Putamen (tissue), 1 donor: Measurements from ENCODE around the gene STX11.
"Not testable (repeated sequence)": the region's sequence is repeated elsewhere in the genome, so short reads cannot be mapped to it uniquely, and the experiment has no call there.

ENCODE experiments used
- DNase-seq: peaks from one replicate; pipeline ENCODE4 v3.0.0-alpha.2; 2016; ENCODE audit warnings: low spot score

Gene STX11

GRCh38 chr6:144149894-144150709 lies at the start of gene STX11:
STX11 (plus strand) TSS chr6:144150517; CDS start chr6:144186628, 36,111 bp downstream.
- peak; percentile 20 for DNase-seq

DNA sequence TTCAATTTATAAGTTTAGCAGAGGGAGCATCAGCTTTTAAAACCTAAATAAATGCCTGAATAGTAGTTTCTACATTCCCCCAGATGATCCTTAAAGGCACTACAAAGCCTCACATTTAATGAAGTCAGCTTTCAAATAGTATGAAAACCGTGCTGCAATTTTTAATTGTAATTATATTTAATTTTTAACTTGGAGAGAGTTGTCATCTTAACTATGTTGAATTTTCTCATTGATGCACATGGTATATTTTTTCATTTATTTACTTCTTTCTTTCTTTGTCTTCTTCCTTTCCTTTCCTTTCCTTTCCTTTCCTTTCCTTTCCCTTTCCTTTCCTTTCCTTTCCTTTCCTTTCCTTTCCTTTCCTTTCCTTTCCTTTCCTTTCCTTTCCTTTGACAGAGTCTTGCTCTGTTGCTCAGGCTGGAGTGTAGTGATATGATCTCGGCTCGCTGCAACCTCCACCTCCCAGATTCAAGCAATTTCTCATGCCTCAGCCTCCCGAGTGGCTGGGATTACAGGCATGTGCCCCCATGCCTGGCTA lies 47.2 kb upstream of the STX11 start:
- no peak for DNase-seq

DNA sequence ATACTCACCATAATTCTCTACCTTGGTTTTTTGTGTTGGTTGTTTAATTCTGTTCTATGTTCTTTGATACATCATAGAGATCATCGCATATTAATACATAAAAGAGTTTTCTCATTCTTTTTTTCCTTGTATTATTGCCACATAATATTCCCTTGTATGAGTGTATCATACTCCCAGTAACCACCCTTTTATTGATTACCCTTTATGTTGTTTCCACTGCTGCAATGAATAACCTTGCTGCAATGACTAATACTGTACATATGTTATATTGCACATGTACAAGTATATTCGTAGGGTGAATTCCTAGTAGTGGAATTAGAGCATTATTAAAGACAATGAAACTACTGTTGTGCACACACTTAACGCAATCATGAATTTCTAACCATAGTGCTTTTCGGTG lies 45.8 kb upstream of the STX11 start:
- no peak for DNase-seq

DNA sequence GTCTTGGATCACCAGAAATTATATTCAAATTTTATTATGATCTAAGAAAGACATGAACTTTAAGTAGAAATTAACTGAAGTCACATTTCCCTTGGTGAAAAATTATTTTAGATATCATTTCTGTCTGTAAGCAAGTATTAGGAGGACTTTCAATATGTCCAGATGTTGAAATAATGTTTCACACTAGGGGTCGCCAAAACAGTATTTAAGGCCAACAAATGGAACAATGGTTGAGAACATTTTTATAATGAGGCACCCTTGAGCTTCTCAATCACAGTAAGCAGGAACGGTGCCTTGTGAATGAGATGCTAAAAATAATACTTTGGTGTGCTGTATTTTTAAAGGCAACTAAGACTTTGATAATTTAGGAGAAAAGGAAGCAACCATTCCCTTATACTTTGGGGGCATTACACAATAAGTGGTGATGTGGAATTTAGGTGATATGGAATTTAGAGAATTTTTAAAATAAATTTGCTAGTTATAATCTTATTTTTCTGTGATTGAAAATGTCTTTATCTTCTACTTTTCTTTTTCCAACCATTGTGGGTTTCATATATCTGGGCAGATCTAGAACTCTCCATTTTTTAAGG lies 45.3 kb upstream of the STX11 start:
- DNase-seq: peak; percentile 53

DNA sequence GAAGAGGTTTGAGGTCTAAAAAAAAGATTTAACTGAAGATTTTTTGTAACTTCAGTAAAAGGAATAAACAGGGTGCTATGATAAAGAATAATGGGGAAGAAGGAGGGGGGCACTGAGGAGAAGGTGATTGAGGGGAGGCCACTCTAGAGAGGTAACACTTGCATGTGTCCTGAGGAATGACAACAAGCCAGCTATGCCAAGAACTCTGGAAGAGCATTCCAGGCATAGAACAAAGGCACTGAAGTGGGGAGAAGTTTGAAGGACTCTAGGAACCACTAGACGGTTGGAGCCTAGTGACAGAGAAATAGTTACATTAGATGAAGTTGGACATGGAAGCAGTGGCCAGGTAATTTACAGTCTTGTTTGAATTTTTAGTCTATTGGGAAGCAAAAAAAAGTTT lies 44.1 kb upstream of the STX11 start:
- DNase-seq: no peak

DNA sequence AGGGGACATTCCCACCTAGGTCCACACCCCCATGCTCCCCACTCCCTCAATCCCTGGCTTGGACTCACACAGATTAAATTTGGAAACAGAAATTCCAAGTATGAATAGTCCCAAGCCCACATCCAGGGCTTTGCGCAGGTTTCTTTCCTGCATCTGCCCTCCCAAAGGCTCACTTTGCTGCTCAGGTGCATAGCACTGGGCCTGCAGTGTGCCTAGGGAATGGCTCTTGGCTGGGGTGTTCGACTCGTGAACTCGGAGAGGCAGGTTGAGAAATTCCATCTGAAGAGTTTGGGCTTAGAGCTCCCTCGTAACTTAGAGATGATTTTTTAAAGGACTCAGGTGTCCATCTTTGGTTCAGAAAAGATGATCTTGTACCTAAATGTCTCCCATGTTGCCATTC lies 40.1 kb upstream of the STX11 start:
- no peak for DNase-seq

- no peak for DNase-seq
Observed at GRCh38 chr6:144113366-144113765, 37.0 kb upstream of the STX11 start.

DNA sequence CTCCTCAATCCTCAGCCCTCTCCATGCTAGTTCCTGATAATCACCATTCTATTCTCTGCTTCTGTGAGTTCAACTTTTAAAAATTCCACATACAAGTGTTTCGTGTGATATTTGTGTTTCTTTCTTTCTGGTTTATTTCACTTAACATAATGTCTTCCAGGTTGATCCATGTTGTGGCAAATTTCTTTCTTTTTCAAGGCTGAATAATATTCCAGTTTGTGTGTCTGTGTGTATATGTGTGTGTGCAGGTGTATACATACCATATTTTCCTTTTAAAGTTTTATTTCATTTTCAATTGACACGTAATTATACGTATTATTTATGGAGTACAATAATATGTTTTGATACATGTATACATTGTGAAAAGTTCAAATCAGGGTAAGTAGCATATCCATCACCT lies 35.1 kb upstream of the STX11 start:
- no peak for DNase-seq

DNA sequence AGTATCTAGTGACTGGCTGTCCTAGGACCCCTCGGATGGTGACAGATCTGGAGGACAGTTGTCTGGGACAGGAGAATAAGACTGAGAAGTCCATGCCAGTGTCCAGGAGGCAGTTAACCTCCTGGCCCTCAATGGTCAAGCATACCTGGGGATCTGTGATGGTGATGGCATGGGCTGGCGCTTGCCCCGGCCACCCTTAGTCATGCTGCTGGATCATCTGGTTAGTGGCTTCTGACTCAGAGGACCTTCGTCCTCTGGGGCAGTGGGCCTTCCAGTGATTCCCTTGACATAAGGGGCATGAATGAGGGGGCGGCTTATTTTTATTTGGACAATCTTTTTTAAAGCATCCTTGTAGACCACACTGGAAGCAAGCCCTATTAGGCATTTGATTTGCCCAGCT lies 30.9 kb upstream of the STX11 start:
- no peak for DNase-seq

DNA sequence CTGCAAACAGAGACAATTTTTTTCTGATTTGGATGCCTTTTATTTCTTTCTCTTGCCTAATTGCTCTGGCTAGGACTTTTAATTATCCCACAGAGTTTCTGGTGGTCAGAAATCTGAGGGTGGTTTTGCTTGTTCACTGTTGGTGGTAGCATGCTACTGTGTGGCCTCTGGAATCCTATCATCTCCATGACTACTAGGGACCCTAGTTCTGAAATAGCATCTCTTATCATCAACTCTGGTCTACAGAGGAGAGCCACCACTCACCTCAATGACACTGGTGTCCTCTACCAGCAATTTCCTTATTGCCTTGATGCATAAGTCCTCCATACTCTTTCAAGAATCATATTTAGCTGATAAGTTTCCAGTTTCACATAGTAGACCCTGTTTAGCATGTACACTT lies 27.5 kb upstream of the STX11 start:
- no peak for DNase-seq

- DNase-seq: no peak
Observed at GRCh38 chr6:144123421-144123820, 26.9 kb upstream of the STX11 start.

- no peak for DNase-seq
Observed at GRCh38 chr6:144123836-144124235, 26.5 kb upstream of the STX11 start.

DNA sequence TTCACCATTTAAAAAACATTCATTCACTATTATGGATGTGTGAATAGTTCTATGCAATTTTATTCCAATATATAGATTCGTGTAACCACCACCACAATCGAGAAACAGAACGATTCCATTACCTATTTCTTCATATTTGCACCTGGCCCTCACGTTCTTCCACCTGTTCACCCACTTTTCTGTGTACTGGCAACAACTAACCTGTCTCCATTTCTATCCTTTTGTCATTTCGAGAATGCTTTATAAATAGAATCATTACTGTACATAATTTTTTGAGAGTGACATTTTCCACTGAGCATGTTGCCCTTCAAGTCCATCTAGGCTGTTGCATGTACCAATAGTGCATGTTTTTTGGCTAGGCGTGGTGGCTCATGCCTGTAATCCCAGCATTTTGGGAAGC lies 23.2 kb upstream of the STX11 start:
- no peak for DNase-seq

DNA sequence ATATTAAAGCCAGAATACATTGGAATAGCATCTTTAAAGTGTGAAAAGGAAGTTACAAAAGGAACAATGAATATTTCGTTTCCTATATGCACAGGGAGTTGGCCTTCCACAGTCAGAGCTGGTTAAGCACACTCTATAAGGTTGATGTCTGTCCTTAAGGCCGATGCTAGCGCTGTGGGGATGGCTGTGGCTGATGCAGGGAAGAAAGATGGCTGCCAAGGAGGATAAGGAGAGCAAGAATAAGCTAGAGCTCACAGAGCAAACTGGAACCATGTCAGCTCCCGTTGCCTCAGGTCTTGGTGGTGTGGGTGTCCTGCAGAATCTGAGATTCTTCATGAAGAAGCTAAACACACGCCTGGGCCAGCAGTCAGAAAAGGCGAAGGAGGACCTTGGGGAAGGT lies 20.8 kb upstream of the STX11 start:
- DNase-seq: no peak

- DNase-seq: no peak
Observed at GRCh38 chr6:144131248-144131709, 19.0 kb upstream of the STX11 start.

DNA sequence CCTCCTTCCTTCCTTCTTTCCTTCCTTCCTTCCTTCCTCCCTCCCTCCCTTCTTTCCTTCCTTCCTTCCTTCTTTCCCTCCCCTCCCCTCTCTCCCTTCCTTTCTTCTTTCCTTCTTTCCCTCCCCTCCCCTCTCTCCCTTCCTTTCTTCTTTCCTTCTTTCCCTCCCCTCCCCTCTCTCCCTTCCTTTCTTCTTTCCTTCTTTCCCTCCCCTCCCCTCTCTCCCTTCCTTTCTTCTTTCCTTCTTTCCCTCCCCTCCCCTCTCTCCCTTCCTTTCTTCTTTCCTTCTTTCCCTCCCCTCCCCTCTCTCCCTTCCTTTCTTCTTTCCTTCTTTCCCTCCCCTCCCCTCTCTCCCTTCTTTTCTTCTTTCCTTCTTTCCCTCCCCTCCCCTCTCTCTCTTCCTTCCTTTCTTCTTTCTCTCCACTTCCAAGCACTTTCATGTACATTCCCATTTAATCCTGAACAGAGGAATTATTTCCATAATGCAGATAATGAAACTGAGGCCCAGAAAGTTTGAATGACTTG lies 18.1 kb upstream of the STX11 start:
- DNase-seq: not testable (repeated sequence)

DNA sequence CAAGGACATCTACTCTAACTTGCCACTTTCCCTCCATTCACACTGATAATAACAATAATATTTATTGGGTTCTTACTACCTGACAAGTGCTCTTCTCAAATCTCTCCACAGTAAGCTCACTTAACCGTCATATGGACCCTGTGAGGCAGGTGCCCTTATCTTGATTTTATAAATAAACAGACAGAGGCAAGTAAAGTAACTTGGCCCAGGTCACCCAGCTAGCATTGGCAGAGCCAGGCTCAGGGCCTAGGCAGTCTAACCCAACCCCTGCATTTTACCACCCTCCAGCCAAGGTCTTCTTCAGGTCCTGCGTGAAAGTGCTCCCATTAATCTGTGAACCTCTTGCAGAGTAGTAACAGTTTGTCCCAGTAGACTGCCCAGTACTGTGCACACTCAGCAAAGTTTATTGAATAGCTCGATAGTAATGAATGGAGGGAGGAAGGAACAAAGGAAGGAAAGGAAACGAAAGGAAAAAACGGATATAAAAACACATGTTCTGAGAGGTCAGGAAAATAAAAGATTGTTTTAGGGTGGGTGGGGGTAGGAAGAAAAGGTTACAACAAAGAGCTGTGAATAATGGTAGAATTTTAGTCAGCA lies 17.0 kb upstream of the STX11 start:
- no peak for DNase-seq

DNA sequence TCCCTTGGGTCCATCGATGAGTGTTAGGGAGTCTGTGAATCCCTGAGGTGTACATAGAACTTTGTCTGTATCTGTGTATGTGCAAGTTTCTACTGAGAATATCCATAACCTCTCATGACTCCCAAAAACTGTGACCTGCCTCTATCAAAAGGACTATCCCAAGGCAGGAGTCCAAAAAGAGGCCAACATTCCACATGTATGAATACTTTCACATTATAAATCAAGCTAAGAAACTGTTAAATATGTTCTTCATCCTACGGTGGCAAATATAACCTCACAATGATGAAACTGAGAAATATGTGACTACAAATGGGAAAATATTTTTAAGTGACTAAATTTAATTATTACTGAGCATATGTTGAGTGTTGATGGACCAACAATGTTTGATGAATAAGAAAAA lies 16.1 kb upstream of the STX11 start:
- no peak for DNase-seq

- DNase-seq: no peak
Observed at GRCh38 chr6:144134737-144135136, 15.6 kb upstream of the STX11 start.

DNA sequence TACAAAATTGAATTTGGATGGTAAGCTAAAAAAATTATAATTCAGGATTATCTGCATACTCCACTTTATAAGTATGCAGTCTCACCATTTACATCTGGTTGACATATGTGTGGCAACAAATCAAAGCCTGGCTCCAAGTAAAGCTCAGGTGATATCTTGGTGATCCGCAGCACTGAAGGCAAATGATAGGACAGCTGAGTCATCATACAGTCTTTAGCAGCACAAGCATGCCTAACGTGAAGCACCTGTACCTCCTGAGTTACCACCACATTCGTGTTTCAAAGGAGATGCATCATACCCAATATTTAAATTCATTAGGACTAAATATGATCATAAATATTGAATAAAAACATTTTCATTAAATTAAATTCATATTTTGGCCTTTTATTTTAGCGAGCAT lies 11.8 kb upstream of the STX11 start:
- DNase-seq: no peak

GRCh38 chr6:144139817-144140216 lies 10.5 kb upstream of the STX11 start:
- DNase-seq: no peak

DNA sequence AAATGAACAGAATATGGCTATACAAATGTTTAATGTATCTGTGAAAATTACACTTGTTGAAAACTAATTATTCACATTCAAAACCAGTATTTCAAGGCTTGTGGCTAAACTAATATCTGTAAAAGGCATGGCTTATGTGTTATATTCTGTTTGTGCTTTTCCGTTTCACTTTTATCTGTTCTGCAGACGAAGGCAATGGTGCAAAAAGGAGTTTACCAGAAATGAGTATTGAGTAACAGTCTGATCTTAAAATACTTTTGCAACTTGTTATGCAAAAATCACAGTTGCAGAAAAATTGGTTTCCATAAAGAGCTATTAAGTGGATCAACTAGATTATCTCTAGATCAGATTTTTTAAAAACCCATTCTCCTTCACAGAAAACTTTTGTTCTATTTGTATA lies 9.4 kb upstream of the STX11 start:
- DNase-seq: no peak

GRCh38 chr6:144141470-144141869 lies 8.8 kb upstream of the STX11 start:
- no peak for DNase-seq
